Stimulated activated memory B cell treated with anti-CD40 and anti-IgM and Interleukin-4, amounts not matched to agents 10 μg/mL and 1 μg/mL and 100 μg/mL, for 72 hours (primary cell): ENCODE measurements around the gene TUBB4A.
A peak's percentile ranks its signal among the peaks of the same experiment; 100 is the strongest.
"Not testable (repeated sequence)": the region's sequence is repeated elsewhere in the genome, so short reads cannot be mapped to it uniquely, and the experiment has no call there.

ENCODE experiments used
- ATAC-seq: fragments of 150-1000 bp; cut with Tn5 transposase; 2 replicates; pipeline ENCODE4 v1.10.0; 2021
- H3K27ac Mint-ChIP-seq: one replicate; pipeline ENCODE4 v1.8.0; 2022; ENCODE audit warnings: mild to moderate bottlenecking, mixed read lengths
- H3K27me3 Mint-ChIP-seq: one replicate; pipeline ENCODE4 v1.8.0; 2022; ENCODE audit warnings: mixed read lengths
- H3K36me3 Mint-ChIP-seq: one replicate; pipeline ENCODE4 v1.8.0; 2022; ENCODE audit warnings: mixed read lengths
- H3K4me1 Mint-ChIP-seq: one replicate; pipeline ENCODE4 v1.8.0; 2022; ENCODE audit warnings: mixed read lengths
- H3K4me3 Mint-ChIP-seq: one replicate; pipeline ENCODE4 v1.8.0; 2022; ENCODE audit warnings: mild to moderate bottlenecking, moderate library complexity, mixed read lengths
- H3K9me3 Mint-ChIP-seq: one replicate; pipeline ENCODE4 v1.8.0; 2022; ENCODE audit warnings: mixed read lengths

The TUBB4A gene

GRCh38 chr19:6514089-6514488, 12.0 kb upstream of the TUBB4A start:
- Mint-ChIP-seq H3K9me3 (no peaks in the 10 kb centered on the region), H3K4me1 (peaks cover 36% of the 10 kb centered on the region), H3K27ac (no peak overlapping the region), H3K36me3 (no peaks in the 10 kb centered on the region), H3K4me3 (no peak overlapping the region), H3K27me3 (no peaks in the 10 kb centered on the region)
- no peak for ATAC-seq

- H3K4me1 Mint-ChIP-seq: peaks cover 6% of the 10 kb centered on the region
- no peaks in the 10 kb centered on the region for H3K27me3 Mint-ChIP-seq
- no peaks in the 10 kb centered on the region for H3K9me3 Mint-ChIP-seq
- no peaks in the 10 kb centered on the region for H3K36me3 Mint-ChIP-seq
- no peak overlapping the region for H3K27ac Mint-ChIP-seq
- ATAC-seq: no peak
- no peak overlapping the region for H3K4me3 Mint-ChIP-seq
Measured at GRCh38 chr19:6510618-6511017, 8.5 kb upstream of the TUBB4A start.

DNA sequence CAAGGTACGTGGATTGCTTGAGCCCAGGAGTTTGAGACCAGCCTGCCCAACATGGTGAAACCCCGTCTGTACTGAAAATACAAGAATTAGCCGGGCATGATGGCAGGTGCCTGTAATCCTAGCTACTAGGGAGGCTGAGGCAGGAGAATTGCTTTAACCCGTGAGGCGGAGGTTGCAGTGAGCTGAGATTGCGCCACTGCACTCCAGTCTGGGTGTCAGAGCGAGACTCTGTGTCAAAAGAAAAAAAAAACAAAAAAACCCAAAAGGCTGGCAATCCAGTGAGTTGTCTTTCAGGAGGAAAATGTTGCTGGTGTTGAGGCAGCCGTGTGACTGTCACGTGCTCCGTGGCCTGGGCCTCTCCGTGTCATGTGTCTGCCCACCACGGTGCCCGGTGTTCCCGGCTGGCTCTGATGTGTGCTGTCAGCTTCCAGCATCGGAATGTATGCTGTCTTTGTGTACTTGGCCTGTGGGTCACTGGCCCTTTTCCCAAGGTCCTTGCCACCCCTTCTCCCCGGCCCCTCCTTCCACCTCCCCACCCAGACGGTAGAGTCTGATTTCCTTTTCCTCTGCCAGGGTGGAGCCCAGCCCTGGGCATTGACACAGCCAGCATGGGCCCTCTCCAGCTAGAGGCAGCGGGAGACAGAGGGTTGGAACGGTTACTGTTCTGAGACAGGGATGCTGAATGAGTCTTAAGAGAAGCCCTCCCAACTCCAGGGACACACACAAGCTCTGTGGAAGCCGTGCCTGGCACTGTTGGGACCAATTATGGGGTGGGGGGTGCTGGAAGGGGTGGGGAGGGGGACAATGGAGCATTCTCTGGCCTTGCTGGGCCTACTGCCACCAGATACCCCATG, 7.2 kb upstream of the TUBB4A start:
- Mint-ChIP-seq H3K4me3 (no peak overlapping the region), H3K27ac (no peak overlapping the region), H3K36me3 (no peaks in the 10 kb centered on the region), H3K4me1 (peaks cover 8% of the 10 kb centered on the region), H3K9me3 (no peaks in the 10 kb centered on the region), H3K27me3 (no peaks in the 10 kb centered on the region)
- ATAC-seq: no peak

DNA sequence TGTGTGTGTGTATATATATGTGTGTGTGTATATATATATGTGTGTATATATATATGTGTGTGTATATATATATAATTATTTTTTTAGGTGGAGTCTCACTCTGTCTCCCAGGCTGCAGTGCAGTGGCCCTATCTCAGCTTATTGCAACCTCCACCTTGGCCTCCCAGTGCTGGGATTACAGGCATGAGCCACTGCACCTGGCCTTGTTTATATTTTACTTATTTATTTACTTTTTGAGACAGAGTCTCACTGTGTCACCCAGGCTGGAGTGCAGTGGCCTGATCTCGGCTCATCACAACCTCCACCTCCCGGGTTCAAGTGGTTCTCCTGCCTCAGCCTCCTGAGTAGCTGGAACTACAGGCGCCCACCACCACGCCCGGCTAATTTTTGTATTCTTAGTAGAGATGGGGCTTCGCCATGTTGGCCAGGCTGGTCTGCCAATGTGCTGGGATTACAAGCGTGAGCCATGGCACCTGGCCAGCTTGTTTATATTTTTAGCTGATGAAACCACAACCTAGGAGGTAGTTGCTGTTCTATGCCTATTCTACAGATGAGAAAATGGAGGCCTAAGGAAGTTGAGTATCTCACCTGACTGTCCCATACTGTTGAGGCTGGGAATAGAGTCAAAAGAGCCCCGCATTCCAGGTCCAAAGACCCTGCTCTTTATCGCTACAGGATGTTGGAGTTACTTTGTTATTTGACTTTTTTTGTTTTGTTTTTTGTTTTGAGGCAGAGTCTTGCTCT, 6.1 kb upstream of the TUBB4A start:
- not testable (repeated sequence) for H3K36me3 Mint-ChIP-seq, H3K4me3 Mint-ChIP-seq, H3K27ac Mint-ChIP-seq, ATAC-seq, H3K27me3 Mint-ChIP-seq, H3K9me3 Mint-ChIP-seq, H3K4me1 Mint-ChIP-seq

DNA sequence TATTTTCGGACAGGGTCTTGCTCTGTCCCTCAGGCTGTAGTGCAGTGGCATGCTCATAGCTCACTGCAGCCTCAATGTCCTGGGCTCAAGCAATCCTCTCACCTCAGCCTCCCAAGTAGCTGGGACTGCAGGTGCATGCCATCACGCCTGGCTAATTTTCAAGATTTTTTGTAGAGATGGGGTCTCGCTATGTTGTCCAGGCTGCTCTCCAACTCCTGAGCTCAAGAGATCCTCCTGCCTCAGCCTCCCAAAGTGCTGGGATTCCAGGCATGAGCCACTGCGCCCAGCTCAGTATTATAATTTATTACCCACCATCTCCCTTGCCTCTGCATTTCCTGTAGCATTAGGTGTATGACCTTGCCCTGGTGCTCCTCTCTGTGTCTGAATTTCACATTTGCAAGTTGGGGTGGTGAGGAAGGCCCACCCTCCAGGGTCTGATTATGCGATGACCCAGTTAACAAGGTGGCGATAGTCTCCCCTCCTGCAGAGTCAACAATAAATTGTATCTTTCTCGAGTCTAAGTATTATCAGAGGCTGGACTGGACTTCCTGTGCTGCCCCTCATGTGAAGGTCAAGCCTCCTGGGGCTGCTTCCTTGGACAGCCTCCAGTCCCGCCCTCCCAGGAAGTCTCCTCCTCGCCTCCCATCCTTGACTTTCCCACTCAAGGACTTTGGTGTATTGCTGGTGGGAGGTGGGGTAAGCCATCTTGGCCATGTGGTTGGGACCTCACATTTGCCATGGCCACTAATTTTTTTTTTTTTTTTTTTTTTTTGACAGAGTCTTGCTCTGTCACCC, 1.5 kb upstream of the TUBB4A start:
- H3K9me3 Mint-ChIP-seq: no peaks in the 10 kb centered on the region
- no peak for ATAC-seq
- no peak overlapping the region for H3K27ac Mint-ChIP-seq
- no peaks in the 10 kb centered on the region for H3K27me3 Mint-ChIP-seq
- H3K4me1 Mint-ChIP-seq: peaks cover 18% of the 10 kb centered on the region
- peak overlapping the region; percentile 86 for H3K4me3 Mint-ChIP-seq
- H3K36me3 Mint-ChIP-seq: no peaks in the 10 kb centered on the region

DNA sequence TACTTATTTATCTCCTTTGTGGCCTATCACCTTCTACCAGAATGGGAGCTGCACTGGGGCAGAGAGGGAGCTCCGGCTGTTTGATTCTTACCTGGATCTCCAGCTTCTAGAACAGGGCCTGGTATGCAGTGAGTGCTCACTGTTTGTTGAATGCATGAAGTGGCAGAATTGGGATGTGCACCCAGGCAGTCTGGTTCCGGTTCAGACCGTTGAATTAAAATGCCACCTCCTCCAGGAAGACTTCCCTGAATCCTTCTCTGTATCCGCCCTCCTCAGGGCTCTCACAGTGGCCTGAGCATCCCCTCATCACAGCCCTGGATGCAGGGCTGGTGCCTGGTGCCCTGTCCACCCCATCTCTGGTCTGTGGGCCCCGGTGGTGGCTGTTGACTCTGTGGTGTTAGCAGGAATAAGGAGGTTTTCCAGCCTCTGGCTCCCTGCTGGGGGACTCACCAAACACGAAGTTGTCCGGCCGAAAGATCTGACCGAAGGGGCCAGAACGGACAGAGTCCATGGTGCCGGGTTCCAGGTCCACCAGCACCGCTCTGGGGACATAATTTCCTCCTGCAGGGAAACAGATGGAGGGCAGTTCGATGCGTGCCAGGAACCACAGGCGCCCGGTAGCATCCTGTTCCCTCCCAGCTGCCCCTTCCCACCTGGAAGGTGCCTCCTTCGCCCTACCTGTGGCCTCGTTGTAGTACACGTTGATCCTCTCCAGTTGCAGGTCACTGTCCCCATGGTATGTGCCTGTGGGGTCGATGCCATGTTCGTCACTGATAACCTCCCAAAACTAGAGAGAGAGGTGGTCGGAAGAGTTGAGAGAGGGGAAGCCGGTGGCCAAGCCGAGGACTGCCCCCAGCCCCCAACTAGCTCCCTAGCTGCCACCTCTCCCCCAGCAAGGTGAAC, 1.0 kb downstream of the TUBB4A start:
- no peak for ATAC-seq
- Mint-ChIP-seq H3K4me1 (peaks cover 18% of the 10 kb centered on the region), H3K27me3 (no peaks in the 10 kb centered on the region), H3K9me3 (no peaks in the 10 kb centered on the region), H3K27ac (peak overlapping the region; percentile 70), H3K36me3 (no peaks in the 10 kb centered on the region), H3K4me3 (peak overlapping the region; percentile 86)

DNA sequence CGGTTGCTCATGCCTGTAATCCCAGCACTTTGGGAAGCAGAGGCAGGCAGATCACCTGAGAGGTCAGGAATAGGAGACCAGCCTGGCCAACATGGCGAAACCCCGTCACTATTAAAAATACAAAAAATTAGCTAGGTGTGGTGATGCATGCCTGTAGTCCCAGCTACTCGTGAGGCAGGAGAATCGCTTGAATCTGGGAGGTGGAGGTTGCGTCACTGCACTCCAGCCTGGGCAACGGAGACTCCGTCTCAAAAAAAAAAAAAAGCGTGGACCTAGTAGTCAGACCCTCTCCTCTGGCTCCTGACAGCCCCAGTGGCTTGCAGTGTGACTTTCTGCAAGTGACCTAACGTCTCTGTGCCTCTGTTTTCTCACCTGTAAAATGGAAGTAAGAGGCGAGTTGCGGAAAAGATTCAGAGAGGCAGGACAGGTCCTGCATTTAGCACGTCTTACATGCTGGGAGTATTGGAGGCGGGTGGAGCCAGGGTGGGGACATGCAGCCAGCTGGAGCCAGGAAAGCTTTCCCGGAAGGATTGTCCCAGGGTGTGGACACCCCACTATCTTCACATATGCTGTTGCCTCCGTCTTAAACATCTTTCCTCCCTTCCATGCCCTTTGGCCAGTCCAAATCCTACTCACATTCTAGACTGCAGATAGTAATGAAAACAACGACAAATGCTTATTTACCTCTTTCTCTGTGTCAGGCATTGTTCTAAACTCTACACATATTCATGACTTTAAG, 2.9 kb downstream of the TUBB4A start:
- Mint-ChIP-seq H3K27ac (no peak overlapping the region), H3K36me3 (peaks cover 8% of the 10 kb centered on the region), H3K4me3 (no peak overlapping the region)

DNA sequence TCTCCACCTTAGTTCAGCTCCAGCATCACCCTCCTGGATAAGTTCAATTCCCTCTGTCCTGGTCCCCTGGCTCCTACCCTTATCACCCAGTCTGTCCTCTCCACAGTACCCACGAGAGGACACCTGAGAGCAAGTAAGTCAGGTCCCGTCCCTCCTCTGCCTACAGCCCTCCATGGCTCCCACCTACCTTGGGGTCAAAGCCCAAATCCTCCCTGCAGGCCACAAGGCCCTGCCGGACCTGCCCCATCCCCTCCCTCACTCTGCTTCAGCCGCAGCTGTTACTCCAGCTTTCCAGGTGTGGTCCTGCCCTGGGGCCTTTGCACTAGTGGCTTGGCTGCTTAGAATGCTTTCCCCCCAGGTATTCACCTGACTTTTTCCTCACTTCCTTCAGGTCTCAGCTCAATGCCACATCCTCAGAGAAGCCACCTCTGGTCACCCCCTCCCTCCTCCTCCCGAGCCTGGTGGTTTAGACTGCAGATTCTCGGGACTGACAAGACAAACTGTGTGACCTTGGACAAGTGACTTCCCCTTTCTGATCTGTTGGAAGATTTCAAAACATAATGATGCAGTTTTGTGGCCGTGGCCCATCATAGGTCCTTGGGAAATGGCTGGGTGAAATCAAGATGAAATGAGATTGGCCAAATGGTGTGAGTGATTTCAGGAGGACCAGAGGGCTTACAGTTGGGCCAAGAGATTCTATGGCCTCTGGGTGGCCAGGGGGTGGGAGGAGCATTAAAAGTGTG, 3.6 kb downstream of the TUBB4A start:
- Mint-ChIP-seq H3K36me3 (peaks cover 11% of the 10 kb centered on the region), H3K4me3 (no peak overlapping the region), H3K9me3 (no peaks in the 10 kb centered on the region), H3K27ac (no peak overlapping the region), H3K27me3 (no peaks in the 10 kb centered on the region), H3K4me1 (peaks cover 9% of the 10 kb centered on the region)
- ATAC-seq: no peak

More for the DNA sequence above, 2.9 kb downstream of the TUBB4A start:
- Mint-ChIP-seq H3K9me3 (no peaks in the 10 kb centered on the region), H3K27me3 (no peaks in the 10 kb centered on the region), H3K4me1 (peaks cover 9% of the 10 kb centered on the region)
- no peak for ATAC-seq

DNA sequence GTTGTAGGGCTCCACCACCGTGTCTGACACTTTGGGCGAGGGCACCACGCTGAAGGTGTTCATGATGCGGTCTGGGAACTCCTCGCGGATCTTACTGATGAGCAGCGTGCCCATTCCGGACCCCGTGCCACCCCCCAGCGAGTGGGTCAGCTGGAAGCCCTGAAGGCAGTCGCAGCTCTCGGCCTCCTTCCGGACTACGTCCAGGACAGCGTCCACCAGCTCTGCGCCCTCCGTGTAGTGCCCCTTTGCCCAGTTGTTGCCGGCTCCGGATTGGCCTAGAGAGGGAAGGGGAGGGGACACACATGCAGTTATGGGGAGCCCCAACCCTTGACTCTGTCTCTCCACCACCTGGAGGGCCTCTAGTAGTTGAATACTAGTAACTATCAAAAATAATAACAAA, 6.2 kb downstream of the TUBB4A start:
- Mint-ChIP-seq H3K4me1 (peaks cover under 1% of the 10 kb centered on the region), H3K4me3 (no peak overlapping the region), H3K27me3 (no peaks in the 10 kb centered on the region)

DNA sequence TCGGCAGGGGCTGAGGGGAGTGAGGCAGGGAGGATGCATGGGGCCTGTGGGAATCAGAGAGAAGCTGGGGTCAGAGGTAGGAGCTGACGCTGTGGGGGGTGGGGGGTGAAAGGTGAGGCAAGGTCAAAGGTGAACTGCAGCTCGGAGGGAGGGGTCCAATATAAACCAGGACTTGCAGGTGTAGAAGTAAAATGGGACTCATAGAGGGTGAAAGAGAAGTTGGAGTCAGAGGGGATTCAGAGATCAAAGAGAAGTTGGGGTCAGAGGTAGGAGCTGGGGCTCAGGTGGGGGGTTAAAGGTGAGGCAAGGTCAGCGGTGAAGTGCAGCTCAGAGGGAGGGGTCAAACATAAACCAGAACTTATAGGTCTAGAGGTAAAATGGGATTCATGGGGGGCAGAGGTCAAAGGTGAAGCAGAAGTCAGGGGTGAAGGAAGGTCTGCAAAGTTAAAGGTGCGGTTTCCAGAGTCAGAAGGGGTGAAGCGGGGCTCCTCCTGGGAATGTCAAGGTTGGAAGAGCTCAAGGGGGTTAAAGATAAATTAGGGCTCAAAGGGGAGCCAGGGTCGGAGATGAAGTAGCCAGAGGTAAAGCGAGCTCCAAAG, 7.6 kb downstream of the TUBB4A start:
- Mint-ChIP-seq H3K4me3 (no peak overlapping the region), H3K36me3 (peaks cover 11% of the 10 kb centered on the region), H3K27ac (no peak overlapping the region), H3K4me1 (peaks cover 9% of the 10 kb centered on the region), H3K9me3 (no peaks in the 10 kb centered on the region), H3K27me3 (no peaks in the 10 kb centered on the region)
- ATAC-seq: no peak

More for the DNA sequence above, 6.2 kb downstream of the TUBB4A start:
- Mint-ChIP-seq H3K9me3 (no peaks in the 10 kb centered on the region), H3K36me3 (peaks cover 11% of the 10 kb centered on the region), H3K27ac (no peak overlapping the region)
- no peak for ATAC-seq

- Mint-ChIP-seq H3K9me3 (no peaks in the 10 kb centered on the region), H3K4me3 (no peak overlapping the region), H3K36me3 (peaks cover 11% of the 10 kb centered on the region), H3K4me1 (peaks cover 16% of the 10 kb centered on the region), H3K27me3 (no peaks in the 10 kb centered on the region), H3K27ac (no peak overlapping the region)
- no peak for ATAC-seq
Measured at GRCh38 chr19:6491802-6492592, 10.1 kb downstream of the TUBB4A start.

GRCh38 chr19:6490134-6490533, 12.0 kb downstream of the TUBB4A start:
- no peak for ATAC-seq
- peaks cover 11% of the 10 kb centered on the region for H3K36me3 Mint-ChIP-seq
- H3K9me3 Mint-ChIP-seq: no peaks in the 10 kb centered on the region
- peaks cover 16% of the 10 kb centered on the region for H3K4me1 Mint-ChIP-seq
- peak overlapping the region; percentile 80 for H3K4me3 Mint-ChIP-seq
- H3K27ac Mint-ChIP-seq: peak overlapping the region; percentile 80
- no peaks in the 10 kb centered on the region for H3K27me3 Mint-ChIP-seq
